ENCODE results near the gene UNC79. TPM values are rescaled to one million over a fixed set of nuclear protein-coding genes. Genes with fewer than 3 reads are reported as not detected.

UNC79 gene
- total RNA-seq, 1 donor: under 0.01 TPM

DNA sequence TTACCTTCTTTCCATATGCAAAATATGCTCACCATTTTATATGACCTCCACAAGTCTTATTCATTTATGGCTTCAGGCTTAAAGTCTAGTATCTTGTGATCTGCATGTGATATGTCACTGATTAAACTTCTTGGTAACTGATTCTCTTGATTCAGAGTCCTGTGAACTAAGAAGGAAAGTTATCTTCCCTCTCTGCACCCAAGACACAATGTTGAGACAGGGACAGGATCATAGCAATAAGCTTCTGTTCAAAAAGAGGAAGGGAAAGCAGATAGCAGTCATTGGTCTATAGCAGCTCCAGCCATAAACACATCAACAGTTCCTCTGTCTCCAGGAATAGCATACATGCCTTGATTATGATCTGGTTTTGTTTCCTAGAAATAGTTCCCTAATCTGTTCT, 103.1 kb downstream of the UNC79 start:
- TF ChIP-seq, protein P1, sequence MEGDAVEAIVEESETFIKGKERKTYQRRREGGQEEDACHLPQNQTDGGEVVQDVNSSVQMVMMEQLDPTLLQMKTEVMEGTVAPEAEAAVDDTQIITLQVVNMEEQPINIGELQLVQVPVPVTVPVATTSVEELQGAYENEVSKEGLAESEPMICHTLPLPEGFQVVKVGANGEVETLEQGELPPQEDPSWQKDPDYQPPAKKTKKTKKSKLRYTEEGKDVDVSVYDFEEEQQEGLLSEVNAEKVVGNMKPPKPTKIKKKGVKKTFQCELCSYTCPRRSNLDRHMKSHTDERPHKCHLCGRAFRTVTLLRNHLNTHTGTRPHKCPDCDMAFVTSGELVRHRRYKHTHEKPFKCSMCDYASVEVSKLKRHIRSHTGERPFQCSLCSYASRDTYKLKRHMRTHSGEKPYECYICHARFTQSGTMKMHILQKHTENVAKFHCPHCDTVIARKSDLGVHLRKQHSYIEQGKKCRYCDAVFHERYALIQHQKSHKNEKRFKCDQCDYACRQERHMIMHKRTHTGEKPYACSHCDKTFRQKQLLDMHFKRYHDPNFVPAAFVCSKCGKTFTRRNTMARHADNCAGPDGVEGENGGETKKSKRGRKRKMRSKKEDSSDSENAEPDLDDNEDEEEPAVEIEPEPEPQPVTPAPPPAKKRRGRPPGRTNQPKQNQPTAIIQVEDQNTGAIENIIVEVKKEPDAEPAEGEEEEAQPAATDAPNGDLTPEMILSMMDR (IDR thresholded peaks at IDR 0.05; ENCODE audit: extremely low read depth, low read depth, low read length): no peak
- Histone ChIP-seq H3K36me3 (ENCODE audit: insufficient read depth, low read length) (no peaks in the 10 kb centered on the region), H3K79me2 (ENCODE audit: insufficient read depth, low read length) (no peaks in the 10 kb centered on the region), H3K9me3 (ENCODE audit: low read depth, low read length) (no peaks in the 10 kb centered on the region), H4K20me1 (ENCODE audit: insufficient read depth, low read length) (no peaks in the 10 kb centered on the region), H2AFZ (ENCODE audit: low read length) (no peak overlapping the region), H3K4me3 (ENCODE audit: insufficient read depth, low read length) (no peak overlapping the region), H3K27me3 (ENCODE audit: insufficient read depth, low read length) (no peaks in the 10 kb centered on the region), H3K27ac (ENCODE audit: low read depth, low read length) (no peak overlapping the region), H3K4me2 (ENCODE audit: insufficient read depth, low read length) (no peak overlapping the region), H3K4me1 (ENCODE audit: insufficient read depth, low read length) (no peaks in the 10 kb centered on the region)
- DNase-seq (ENCODE audit: insufficient read length, low spot score, missing footprints): no peak

DNA sequence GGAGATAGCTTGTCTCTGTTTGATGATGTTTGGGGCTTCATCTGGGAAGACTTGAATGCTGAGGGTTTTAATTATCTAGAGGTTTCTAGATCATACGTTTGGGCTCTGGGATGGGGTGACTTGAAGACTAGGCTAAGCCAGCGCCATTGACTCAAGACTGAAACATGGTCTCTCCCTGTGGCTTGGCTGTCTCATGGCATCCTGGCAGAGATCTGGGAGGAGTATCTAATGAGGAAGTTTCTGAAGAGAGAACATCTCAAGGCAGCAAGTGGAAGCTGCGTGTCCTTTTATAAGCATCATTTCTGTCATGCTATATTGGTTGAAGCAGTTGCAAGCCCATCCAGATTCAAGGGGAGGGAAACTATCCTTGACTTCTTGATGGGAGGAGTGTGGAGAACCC, 104.8 kb downstream of the UNC79 start:
- Histone ChIP-seq H3K4me1 (ENCODE audit: insufficient read depth, low read length) (no peaks in the 10 kb centered on the region), H3K36me3 (ENCODE audit: insufficient read depth, low read length) (no peaks in the 10 kb centered on the region), H3K79me2 (ENCODE audit: insufficient read depth, low read length) (no peaks in the 10 kb centered on the region), H3K4me2 (ENCODE audit: insufficient read depth, low read length) (no peak overlapping the region), H3K27me3 (ENCODE audit: insufficient read depth, low read length) (no peaks in the 10 kb centered on the region), H2AFZ (ENCODE audit: low read length) (no peak overlapping the region), H3K4me3 (ENCODE audit: insufficient read depth, low read length) (no peak overlapping the region), H4K20me1 (ENCODE audit: insufficient read depth, low read length) (no peaks in the 10 kb centered on the region), H3K9me3 (ENCODE audit: low read depth, low read length) (no peaks in the 10 kb centered on the region), H3K27ac (ENCODE audit: low read depth, low read length) (no peak overlapping the region)
- no peak for DNase-seq (ENCODE audit: insufficient read length, low spot score, missing footprints)
- TF ChIP-seq, protein P1 (IDR thresholded peaks at IDR 0.05; ENCODE audit: extremely low read depth, low read depth, low read length): no peak

DNA sequence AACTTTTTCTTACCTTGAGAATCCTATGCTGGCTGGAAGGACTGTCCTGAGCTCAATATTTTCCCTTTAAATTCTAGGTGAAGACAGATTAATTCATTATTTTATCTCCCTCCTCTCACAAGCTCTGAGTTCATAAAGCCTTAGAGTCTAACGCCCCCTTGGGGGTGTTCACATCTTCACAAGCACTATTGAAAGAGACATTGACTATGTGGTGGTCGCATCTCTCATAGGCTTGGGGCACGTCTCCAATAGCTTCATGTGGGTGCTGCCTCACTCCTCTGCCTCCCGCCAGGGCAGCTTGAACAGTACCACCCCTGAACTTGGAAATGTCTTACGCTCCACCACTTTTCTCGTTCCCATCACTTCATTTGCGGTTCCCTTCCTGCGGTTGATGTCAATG, 106.2 kb downstream of the UNC79 start:
- no peaks in the 10 kb centered on the region for H3K9me3 ChIP-seq (ENCODE audit: low read depth, low read length)
- no peaks in the 10 kb centered on the region for H3K27me3 ChIP-seq (ENCODE audit: insufficient read depth, low read length)

DNA sequence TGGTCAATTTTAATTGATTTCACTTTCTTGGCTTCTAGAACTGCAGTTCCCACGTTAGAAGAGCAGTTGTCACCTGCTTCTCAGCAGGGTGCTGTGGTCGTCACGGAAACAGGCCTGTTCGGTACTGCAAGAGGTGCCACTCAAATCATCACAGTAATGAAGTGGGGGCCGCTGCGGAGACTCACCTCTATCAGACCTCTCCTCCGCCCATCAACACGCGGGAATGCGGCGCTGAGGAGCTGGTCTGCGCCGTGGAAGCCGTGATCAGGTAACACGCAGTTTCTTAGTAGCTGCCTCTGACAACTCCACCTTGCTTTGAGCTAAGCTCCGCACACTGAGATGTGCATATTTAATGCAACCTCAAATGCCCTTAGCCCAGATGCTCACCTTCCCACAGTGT, 107.2 kb downstream of the UNC79 start:
- TF ChIP-seq, protein P1 (IDR thresholded peaks at IDR 0.05; ENCODE audit: extremely low read depth, low read depth, low read length): no peak
- Histone ChIP-seq H3K4me3 (ENCODE audit: insufficient read depth, low read length) (no peak overlapping the region), H4K20me1 (ENCODE audit: insufficient read depth, low read length) (no peaks in the 10 kb centered on the region), H3K36me3 (ENCODE audit: insufficient read depth, low read length) (no peaks in the 10 kb centered on the region), H3K4me1 (ENCODE audit: insufficient read depth, low read length) (no peaks in the 10 kb centered on the region), H3K27ac (ENCODE audit: low read depth, low read length) (no peak overlapping the region), H2AFZ (ENCODE audit: low read length) (no peak overlapping the region), H3K4me2 (ENCODE audit: insufficient read depth, low read length) (no peak overlapping the region), H3K79me2 (ENCODE audit: insufficient read depth, low read length) (no peaks in the 10 kb centered on the region), H3K27me3 (ENCODE audit: insufficient read depth, low read length) (no peaks in the 10 kb centered on the region), H3K9me3 (ENCODE audit: low read depth, low read length) (no peaks in the 10 kb centered on the region)
- DNase-seq (ENCODE audit: insufficient read length, low spot score, missing footprints): no peak

More for the DNA sequence above, 106.2 kb downstream of the UNC79 start:
- Histone ChIP-seq H4K20me1 (ENCODE audit: insufficient read depth, low read length) (no peaks in the 10 kb centered on the region), H3K4me2 (ENCODE audit: insufficient read depth, low read length) (no peak overlapping the region), H3K27ac (ENCODE audit: low read depth, low read length) (no peak overlapping the region), H3K79me2 (ENCODE audit: insufficient read depth, low read length) (no peaks in the 10 kb centered on the region), H2AFZ (ENCODE audit: low read length) (no peak overlapping the region), H3K36me3 (ENCODE audit: insufficient read depth, low read length) (no peaks in the 10 kb centered on the region), H3K4me3 (ENCODE audit: insufficient read depth, low read length) (no peak overlapping the region), H3K4me1 (ENCODE audit: insufficient read depth, low read length) (no peaks in the 10 kb centered on the region)
- TF ChIP-seq, protein P1 (IDR thresholded peaks at IDR 0.05; ENCODE audit: extremely low read depth, low read depth, low read length): peak; percentile 28
- no peak for DNase-seq (ENCODE audit: insufficient read length, low spot score, missing footprints)

Measured in osteoblast (primary cell).